NCI-H1417 (cell line): Measurements from ENCODE around the gene EXD3.

Source experiments
- DNase-seq, 3 experiments: peaks; one replicate each; lab custom pipeline; 2025; lab: John Stamatoyannopoulos, UW

The EXD3 gene

DNA sequence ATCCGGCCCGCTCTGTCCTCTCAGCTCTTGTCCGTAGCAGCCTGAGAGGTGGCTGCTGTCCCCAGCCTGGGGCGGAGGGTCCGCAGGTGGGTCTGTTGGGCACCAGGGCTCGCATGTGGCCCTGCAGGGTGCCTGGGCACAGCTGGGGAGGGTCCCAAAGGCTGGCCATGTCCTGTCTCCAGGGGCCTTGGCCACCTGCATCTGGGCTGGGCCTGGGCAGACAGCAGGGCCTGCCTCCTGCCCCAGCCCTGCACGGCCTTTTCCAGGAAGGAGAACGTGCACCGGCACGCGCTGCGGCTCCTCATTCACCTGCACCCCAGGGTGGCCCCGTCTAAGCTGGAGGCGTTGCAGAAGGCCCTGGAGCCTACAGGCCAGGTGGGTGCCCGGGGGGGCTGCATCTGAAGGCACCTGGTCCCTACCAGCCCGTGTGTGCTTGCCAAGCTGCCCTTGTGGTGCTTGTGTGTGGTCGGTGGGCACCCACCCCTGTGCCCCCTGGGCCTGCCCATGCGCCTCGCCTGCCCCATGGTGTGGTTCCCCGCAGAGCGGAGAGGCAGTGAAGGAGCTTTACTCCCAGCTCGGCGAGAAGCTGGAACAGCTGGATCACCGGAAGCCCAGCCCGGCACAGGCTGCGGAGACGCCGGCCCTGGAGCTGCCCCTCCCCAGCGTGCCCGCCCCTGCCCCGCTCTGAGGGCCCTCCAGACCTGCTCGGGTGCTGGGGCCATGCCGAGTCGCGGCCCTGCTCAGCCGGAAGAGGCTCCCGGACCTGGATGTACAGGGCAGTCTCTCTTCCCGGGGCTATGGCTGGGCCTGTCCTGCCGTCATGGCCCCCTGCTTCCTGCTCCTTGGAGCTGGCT, 150.5 kb downstream of the EXD3 start:
- DNase-seq = no peak

- no peak for DNase-seq
Measured at GRCh38 chr9:137271696-137272076, 151.3 kb downstream of the EXD3 start.

DNA sequence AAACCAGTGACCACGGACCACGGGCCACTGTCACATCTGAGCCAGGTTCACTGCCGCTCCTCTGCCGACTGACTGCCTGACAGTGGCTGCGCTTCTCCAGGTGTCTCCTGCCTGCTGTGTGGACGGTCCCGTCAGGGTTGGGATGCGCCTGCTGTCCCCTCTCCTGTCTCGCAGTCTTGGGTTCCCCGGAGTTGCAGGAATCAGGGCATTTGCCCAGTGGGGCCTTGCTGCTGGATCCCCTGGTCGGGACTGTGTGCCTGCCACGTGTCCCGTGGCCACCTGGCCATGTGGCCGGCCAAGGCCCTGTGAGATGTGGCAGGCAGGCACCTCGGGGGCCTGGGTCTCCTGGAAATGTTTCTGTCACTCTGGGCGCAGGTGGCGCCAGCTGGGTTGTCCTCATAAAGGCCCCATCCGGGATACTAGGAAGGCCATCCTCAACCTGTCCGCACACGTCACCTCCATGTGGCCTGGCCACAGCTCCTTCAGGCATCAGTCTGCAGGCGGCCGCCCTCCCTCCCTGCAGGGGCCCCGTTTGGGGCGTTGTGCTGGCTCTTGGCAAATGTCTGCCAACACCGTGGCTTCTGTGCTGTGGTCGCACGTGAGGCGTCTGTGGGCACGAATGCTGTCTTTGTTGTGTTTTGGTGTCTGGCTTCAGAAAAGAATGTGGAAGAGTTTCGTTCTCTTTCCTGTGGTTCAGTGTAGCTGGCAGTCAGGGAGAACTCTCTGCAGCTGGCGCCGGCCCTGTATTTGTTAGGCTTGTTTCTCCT, 151.8 kb downstream of the EXD3 start:
- no peak for DNase-seq

DNA sequence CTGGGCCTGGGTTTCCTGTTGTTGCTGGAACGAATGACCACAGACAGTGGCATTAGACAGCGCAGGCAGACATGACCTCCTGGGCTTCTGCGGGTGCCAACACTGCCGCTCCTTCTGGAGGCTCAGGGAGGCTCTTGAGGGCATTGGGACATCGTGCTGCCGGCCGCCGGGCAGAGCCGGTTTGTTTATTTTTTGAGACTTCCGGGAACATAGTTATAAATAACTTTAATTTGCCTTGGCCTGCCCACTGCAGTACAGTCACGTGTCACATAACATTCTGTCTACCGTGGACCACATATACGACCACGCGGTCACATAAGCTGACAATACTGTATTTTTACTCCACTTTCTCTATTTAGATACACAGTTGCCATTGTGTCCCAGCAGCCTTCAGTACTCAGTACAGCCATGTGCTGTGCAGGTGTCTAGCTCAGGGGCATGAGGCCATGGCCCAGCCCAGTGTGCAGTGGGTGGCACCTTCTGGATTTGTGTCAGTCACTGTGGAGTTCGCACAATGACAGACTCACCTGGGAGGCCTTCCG, 153.7 kb downstream of the EXD3 start:
- DNase-seq = no peak

DNA sequence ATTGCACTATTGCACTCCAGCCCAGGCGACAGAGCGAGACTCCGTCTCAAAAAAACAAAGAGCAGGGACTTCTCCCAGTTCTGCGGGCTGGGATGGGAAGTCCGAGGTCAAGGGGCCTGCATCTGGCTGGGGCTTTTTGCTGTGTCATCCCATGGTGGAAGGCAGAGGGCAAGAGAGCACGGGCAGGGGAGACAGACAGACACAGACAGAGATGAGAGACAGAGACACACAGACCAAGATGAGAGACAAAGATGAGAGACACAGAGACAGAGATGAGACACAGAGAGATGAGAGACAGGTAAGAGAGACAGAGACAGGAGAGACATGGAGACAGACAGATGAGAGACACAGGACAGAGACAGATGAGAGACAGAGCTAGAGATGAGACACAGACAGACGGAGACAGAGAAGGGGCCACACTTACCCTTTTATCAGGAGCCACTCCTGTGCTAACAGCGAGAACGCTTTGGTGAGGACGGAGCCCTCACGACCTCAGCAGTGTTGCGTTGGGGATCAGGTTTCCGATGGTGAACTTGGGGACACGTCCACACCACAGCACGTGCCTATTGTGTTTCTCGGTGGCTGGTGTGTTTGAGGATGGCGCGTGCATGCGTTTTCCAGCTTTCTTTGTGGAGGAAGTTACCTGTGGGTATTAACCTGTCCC, 154.3 kb downstream of the EXD3 start:
- DNase-seq = no peak

GRCh38 chr9:137267933-137268355, 155.0 kb downstream of the EXD3 start:
- no peak for DNase-seq

DNA sequence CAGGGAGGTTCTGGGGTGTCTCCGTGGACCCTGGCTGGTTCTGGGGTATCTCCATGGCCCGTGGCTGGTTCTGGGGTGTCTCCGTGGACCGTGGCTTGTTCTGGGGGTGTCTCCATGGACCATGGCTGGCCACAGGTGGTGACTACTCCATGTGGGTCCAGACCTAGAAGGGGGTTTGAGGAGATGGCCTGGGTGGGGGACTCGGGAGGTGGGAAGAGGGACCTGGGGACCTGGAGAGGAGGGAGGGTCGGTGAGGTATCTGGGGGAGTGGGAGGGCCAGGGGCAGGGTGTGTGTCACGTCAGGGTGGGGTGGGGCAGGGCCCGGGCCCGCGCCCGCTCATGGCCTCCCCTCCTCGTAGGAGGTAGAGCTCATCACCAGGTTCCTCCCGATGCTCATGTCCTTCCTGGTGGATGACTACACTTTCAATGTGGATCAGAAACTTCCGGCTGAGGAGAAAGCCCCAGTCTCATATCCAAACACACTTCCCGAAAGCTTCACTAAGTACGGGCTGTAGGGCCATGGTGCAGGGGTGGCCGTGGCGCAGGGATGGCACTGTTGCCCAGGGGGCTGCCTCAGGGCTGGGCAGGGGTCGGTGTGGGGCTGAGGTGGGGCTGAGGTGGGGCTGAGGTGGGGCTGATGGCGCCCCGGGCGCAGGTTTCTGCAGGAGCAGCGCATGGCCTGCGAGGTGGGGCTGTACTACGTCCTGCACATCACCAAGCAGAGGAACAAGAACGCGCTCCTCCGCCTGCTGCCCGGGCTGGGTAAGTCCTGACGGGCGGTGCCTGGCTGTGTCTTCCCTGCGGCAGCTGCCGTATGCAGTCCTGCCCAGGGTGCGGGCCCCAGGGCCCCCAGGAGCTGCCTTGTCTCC, 156.1 kb downstream of the EXD3 start:
- no peak for DNase-seq

- no peak for DNase-seq
Measured at GRCh38 chr9:137266162-137266527, 156.8 kb downstream of the EXD3 start.

DNA sequence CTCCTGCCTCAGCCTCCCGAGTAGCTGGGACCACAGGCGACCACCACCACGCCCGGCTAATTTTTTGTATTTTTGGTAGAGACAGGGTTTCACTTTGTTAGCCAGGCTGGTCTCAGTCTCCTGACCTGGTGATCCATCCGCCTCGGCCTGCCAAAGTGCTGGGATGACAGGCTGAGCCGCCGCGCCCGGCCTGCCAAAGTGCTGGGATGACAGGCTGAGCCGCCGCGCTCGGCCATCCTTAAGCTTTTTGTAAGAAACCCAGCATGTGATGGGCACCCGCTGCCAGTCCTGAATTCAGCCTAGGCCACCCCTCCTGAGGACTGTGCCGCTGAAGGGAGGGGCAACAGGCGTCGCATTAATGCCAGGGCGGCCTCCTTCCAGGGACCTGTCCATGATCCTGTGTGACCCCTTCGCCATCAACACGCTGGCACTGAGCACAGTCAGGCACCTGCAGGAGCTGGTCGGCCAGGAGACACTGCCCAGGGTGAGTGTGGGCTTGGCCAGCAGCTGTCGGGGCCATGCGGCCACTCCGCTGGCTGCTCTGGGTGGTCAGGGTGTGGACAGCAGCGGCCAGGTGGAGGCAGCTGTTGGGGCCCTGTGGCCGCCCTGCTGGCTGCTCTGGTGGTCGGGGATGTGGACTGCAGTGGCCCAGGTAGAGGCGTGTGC, 157.3 kb downstream of the EXD3 start:
- DNase-seq = no peak

DNA sequence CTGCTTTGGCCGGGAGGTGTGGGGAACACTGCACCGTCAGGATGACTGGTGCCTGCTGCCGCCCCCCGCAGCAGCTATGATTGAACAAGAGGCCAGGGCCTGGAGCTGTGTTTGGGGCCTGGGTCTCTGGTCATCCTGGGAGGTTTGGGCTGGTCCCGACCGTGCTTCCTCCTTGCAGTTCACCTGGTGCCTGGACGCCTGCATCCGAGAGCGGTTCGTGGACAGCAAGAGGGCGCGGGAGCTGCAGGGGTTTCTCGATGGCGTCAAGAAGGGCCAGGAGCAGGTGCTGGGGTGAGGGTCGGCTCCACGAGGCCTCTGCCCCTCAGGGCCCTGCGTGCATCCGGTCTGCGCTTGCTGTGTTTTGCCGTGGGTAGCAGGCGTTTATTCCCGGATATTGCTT, 158.9 kb downstream of the EXD3 start:
- no peak for DNase-seq

DNA sequence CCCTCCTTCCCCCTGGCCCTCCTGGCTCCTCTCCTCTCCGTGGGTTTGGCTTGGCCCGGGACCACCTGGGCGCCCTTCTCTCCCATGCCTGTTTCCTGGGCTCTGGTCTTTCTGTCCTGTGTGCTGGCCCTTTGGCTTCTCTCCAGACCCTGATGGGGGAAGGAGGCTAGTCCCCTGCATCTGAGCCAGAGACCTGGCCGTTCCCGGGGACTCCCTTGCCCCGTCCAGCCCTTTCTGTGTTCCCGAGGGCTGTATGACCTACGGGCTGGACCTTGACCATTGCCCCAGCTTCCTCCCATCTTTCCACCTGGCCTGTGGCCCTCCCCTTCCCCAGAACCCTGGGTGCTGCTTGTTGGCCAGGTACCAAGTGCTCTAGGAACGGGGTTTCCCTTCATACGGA, 159.5 kb downstream of the EXD3 start:
- no peak for DNase-seq

DNA sequence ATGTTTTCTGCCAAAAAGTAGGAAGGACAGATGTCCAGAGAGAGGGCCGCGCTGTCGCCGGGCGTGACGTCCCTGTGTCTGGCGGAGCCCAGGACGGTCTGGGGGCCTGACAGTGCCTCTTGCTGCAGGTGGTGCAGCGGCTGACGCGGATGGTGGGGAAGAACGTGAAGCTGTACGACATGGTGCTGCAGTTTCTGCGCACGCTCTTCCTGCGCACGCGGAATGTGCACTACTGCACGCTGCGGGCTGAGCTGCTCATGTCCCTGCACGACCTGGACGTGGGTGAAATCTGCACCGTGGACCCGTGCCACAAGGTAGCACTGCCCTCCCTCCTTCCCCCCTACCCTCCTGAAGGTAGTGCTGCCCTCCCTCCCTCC, 160.1 kb downstream of the EXD3 start:
- no peak for DNase-seq

DNA sequence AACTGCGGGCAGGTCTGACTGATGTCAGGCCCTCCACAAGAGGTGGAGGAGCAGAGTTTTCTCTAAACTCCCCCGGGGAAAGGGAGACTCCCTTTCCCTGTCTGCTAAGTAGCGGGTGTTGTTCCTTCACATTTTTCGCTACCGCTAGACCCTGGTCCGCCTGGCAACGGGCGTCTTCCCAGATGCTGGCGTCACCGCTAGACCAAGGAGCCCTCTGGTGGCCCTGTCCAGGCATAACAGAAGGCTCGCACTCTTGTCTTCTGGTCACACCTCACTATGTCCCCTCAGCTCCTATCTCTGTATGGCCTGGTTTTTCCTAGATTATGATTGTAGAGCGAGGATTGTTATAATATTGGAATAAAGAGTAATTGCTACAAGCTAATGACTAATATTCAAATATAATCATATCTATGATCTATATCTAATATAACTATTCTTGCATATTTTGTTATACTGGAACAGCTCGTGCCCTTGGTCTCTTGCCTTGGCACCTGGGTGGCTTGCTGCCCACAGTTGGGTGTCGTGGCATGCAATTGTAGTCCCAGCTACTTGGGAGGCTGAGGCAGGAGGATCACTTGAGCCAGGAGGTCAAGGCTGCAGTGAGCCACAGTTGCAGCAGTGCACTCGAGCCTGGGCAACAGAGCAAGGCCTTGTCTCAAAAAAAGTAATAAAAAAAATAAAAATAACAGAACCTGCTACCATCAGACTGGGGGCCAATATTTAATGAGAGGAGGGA, 160.6 kb downstream of the EXD3 start:
- DNase-seq = peak in 2 of 3 experiments; percentile 17 to 53
